Measurements from ENCODE around the gene KRT26.
A peak's percentile ranks its signal among the peaks of the same experiment; 100 is the strongest.
"Not testable (repeated sequence)": the region's sequence is repeated elsewhere in the genome, so short reads cannot be mapped to it uniquely, and the experiment has no call there.

KRT26 gene, protein sequence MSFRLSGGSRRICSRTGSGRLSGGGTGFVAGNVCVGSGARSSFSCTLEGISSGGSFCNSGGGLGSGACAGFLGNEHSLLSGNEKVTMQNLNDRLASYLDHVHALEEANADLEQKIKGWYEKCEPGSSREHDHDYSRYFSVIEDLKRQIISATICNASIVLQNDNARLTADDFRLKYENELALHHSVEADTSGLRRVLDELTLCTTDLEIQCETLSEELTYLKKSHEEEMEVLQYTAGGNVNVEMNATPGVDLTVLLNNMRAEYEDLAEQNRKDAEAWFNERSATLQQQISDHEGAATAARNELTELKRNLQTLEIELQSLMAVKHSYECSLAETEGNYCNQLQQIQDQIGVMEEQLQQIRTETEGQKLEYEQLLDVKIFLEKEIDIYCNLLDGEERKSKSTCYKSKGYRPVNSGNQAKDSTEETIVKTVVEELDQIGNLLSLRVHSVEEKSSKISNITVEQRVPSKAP

GRCh38 chr17:40772101-40772500 is at the start of gene KRT26:
Gene KRT26, minus strand, starts transcription at chr17:40772201. Its CDS starts 88 bp downstream, at chr17:40772113.
- DNase-seq: no peak

- DNase-seq: no peak
Measured at GRCh38 chr17:40821536-40821935, 49.5 kb upstream of the KRT26 start.

- DNase-seq: no peak
Measured at GRCh38 chr17:40820228-40820838, 48.3 kb upstream of the KRT26 start.

- no peak for DNase-seq
Measured at GRCh38 chr17:40819528-40820125, 47.6 kb upstream of the KRT26 start.

DNA sequence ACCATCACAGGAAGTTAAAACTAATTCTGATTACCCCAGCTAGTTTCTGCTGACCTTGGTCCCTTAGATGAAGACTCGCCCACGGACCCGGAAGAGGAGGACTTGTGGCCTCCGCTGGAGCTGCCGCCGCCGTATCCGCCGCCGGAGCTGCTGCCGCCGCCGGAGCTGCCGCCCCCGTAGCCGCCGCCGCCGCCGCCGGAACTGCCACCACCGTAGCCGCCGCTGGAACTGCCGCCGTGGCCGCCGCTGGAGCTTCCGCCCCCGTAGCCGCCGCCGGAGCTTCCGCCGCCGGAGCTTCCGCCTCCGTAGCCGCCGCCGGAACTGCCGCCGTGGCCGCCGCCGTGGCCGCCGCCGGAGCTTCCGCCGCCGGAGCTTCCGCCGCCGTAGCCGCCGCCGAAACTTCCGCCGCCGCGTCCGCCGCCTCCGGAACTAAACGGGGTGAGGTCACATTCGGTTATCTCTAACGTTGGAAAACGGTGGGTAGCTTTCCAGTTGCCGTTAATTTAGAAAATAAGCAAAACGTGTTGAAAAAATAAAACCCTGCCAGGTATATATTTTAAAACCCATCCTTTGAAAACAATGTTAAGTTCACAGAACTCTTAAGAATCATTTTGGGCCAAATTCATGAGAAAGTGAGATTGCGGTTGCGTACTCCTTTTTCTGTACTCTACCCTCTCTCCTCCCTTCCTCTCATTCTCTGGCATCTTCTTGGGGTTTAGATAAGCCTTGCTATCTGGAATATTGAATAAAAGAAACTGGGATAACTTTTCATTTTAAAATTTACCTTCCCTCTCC is 46.9 kb upstream of the KRT26 start:
- DNase-seq: peak; percentile 75

DNA sequence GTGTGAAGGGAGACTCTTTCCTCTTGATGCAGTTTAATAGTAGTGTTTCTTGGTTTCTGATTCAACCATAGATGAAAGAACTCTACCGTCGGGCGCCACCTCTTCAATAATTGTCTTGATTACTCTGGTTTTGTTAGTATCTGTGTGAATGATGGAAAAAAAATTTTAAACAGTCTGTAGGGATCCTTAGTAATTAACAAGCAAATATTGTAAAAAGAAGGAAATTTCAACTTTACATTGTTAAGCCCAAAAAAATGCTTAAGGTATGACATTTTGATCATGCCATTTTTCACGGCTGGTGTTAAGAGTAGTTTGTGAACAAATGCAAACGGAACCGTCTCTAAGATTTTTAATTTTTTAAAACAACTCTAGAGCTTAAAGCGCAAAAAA is 46.3 kb upstream of the KRT26 start:
- no peak for DNase-seq

DNA sequence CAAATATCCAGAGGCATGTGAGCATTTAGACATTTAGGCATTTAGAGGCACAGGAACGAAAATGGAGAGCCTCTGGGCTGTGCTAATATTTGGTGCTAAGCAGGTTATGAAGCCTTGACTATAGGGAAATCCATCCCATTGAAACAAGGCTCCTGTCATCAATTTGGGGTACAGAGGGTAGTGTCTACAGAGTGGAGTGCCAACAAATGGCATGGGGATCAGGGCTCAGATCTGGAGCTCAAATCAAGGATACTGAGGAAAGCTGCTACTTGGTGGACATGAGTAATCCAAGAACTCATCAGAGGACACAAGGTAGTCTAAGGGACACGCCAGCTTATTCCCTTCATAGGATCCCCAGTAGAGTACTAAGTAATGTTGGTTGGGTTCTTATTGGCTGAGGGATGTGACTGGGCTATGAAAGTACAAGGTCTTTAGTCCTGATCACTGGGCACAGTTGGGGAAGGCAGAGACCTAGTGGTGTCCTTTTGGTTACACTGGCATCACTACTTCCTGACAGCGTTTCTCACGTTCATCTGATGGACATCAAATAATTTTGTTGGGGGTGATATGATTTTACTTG is 45.2 kb upstream of the KRT26 start:
- DNase-seq: no peak

GRCh38 chr17:40816569-40816968 is 44.6 kb upstream of the KRT26 start:
- no peak for DNase-seq

DNA sequence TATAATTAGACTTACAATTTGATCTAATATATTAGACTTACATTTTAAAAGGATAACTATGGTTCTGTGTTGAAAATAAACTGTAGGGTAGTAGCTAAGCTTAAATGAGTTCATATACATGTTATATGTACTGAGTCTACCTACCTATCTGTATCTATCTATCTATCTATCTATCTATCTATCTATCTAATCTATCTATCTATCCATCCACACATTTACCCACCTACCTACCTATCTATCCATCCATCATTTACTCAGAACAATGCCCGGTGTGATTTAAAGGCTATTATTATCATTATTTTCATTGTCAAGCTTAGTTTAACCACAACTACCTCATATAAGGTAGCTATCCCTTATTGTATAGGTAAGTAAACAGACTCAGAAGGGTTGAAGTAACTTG is 43.4 kb upstream of the KRT26 start:
- DNase-seq: no peak

- not testable (repeated sequence) for DNase-seq
Measured at GRCh38 chr17:40814657-40815056, 42.7 kb upstream of the KRT26 start.

DNA sequence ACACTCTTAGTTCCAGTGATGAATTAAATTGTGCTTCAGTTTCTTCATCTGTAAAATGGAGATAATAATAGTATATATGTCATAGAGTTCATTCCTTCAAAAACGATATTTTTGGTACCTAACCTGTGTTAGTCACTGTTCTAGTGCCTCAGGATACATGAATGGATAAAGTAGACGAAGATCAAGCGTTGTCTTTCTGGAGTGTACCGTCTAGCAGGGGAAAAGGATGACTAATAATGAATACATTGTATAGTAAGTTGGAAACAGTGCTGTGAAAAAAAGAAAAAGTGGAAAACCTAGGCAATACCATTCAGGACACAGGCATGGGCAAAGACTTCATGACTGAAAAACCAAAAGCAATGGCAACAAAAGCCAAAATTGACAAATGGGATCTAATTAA is 41.8 kb upstream of the KRT26 start:
- DNase-seq: no peak

DNA sequence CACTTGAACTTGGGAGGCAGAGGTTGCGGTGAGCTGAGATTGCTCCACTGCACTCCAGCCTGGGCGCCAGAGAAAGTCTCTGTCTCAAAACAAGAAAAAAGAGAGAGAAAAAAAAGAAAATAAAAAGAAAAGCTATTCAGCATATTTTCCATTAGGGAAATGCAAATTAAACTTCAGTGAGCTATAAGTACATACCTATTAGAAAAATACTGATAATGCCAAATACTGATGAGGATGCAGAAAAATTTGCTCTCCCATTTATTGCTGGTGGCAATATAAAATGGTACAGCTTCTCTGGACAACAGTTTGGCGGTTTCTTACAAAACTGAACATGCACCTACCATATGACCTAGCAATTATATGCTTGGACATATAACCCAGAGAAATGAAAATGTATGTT is 40.6 kb upstream of the KRT26 start:
- DNase-seq: no peak

GRCh38 chr17:40810494-40810893 is 38.5 kb upstream of the KRT26 start:
- no peak for DNase-seq

- no peak for DNase-seq
Measured at GRCh38 chr17:40809721-40810421, 37.9 kb upstream of the KRT26 start.

- DNase-seq: no peak
Measured at GRCh38 chr17:40806131-40806530, 34.1 kb upstream of the KRT26 start.

GRCh38 chr17:40803617-40804082 is 31.6 kb upstream of the KRT26 start:
- peak; percentile 39 for DNase-seq

- DNase-seq: no peak
Measured at GRCh38 chr17:40801157-40801556, 29.2 kb upstream of the KRT26 start.

GRCh38 chr17:40800381-40800780 is 28.4 kb upstream of the KRT26 start:
- DNase-seq: no peak

- no peak for DNase-seq
Measured at GRCh38 chr17:40799859-40800258, 27.9 kb upstream of the KRT26 start, which contains the start of gene KRT28. Gene KRT28, minus strand, starts transcription at chr17:40799959. Its CDS starts 66 bp downstream, at chr17:40799893.

- no peak for DNase-seq
Measured at GRCh38 chr17:40796846-40797245, 24.8 kb upstream of the KRT26 start.

DNA sequence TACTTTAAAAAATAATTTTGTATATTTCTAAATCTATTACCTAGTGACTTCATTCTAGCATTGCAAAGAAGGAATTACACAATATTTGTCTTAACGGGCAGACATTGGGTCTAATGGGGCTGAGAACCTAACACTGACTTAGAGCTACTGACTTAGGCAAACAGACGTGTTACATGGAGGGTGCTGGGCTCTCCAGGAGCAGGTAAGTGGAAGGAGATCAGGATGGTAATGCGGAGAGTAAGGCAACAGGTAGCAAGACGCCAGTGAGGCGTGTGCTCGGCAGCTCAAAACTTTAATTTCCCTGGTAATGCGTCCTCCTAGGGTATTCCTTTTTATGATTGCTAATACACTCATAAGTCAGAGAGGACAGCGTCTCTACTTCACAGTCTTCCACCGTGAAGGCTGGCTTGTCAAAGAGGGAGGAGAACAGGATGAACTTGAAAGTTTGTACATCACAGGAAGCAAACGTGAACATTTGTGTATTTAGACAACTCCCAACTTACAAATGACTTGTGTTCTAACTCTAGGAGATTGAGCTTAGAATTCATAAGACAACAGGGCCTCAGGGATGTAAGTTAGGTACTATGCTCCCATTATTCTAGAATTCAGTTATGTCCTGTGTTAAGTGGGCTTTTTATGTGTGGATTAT is 23.1 kb upstream of the KRT26 start:
- DNase-seq: no peak

Data from GOT3 (cell line).